ENCODE measurements around the gene C3orf52.

C3orf52 gene

DNA sequence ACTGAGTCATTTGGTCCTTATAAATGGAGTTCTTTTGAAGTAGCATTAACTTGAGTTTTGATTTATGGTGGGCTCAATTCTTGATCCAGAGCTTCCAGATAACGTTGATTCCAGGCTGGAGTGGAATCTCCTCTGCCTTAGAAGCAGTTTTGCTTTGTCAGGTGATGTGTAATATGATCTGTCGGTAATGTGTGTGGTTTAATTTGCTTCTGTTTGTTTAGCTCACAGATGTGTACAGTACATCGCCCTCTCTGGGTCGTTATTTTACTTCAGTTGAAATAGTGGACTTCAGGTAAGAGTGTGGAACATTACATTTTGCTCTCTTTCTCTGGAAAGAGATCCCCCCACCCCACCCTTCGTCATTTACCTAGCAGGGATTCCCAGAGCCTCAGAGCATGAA, 23.1 kb downstream of the C3orf52 start:
- Histone ChIP-seq H2BK5ac (ENCODE audit: low read depth, low read length, poor library complexity, severe bottlenecking) (no peak overlapping the region), H2BK15ac (ENCODE audit: low read depth, poor library complexity, severe bottlenecking) (no peak overlapping the region), H3K9me3 (ENCODE audit: control insufficient read depth, low read length) (no peaks in the 10 kb centered on the region), H4K8ac (ENCODE audit: low read length) (no peak overlapping the region), H3K27ac (ENCODE audit: low read length, poor library complexity, severe bottlenecking) (no peak overlapping the region), H3K79me1 (replicated peaks; ENCODE audit: low read length, poor library complexity, severe bottlenecking) (peaks cover 29% of the 10 kb centered on the region), H2AFZ (ENCODE audit: low read depth, low read length) (no peak overlapping the region), H3K4me2 (ENCODE audit: low read length, poor library complexity, severe bottlenecking) (no peak overlapping the region), H3K4ac (ENCODE audit: low read depth in 1 of 2, low read length in 2 of 2) (no peak overlapping the region), H3K23ac (ENCODE audit: low read length in 2 of 2) (no peak overlapping the region), H3K4me1 (ENCODE audit: control insufficient read depth, insufficient read depth, low read depth, low read length) (peaks cover 3% of the 10 kb centered on the region), H3K36me3 (ENCODE audit: control insufficient read depth in 1 of 2, insufficient read depth in 2 of 2, low read depth in 1 of 2, low read length in 2 of 2) (peaks cover 14 to 25% of the 10 kb centered on the region in 2 experiments), H3K14ac (ENCODE audit: low read length in 2 of 2) (no peak overlapping the region), H3K4me3 (ENCODE audit: insufficient read depth in 1 of 2, low read depth in 1 of 2, low read length in 2 of 2) (no peak overlapping the region), H3K27me3 (ENCODE audit: control insufficient read depth in 1 of 2, insufficient read depth in 1 of 2, low read length in 2 of 2) (no peaks in the 10 kb centered on the region), H3K18ac (ENCODE audit: low read depth in 1 of 2, low read length in 2 of 2) (no peak overlapping the region), H2AK5ac (ENCODE audit: low read length, severe bottlenecking) (no peak overlapping the region), H4K91ac (ENCODE audit: low read length) (no peak overlapping the region), H3K9ac (ENCODE audit: low read length) (no peak overlapping the region), H2BK12ac (ENCODE audit: low read length in 2 of 2) (no peak overlapping the region), H2BK120ac (ENCODE audit: low read depth, low read length) (no peak overlapping the region)
- DNase-seq = no peak
- WGBS = 79% methylated on average over 2 of the region's 5 CpGs

- no peak overlapping the region for H3K18ac ChIP-seq (ENCODE audit: low read depth in 1 of 2, low read length in 2 of 2)
- DNase-seq = peak; percentile 60
- H2BK12ac ChIP-seq (ENCODE audit: low read length in 2 of 2) = no peak overlapping the region
- H3K4me3 ChIP-seq (ENCODE audit: insufficient read depth in 1 of 2, low read depth in 1 of 2, low read length in 2 of 2) = no peak overlapping the region
- H3K23ac ChIP-seq (ENCODE audit: low read length in 2 of 2) = no peak overlapping the region
- no peak overlapping the region for H2AK5ac ChIP-seq (ENCODE audit: low read length, severe bottlenecking)
- H3K27me3 ChIP-seq (ENCODE audit: control insufficient read depth in 1 of 2, insufficient read depth in 1 of 2, low read length in 2 of 2) = no peaks in the 10 kb centered on the region
- H3K79me1 ChIP-seq (replicated peaks; ENCODE audit: low read length, poor library complexity, severe bottlenecking) = peaks cover 30% of the 10 kb centered on the region
- no peak overlapping the region for H4K91ac ChIP-seq (ENCODE audit: low read length)
- no peak overlapping the region for H4K8ac ChIP-seq (ENCODE audit: low read length)
- H3K4me2 ChIP-seq (ENCODE audit: low read length, poor library complexity, severe bottlenecking) = no peak overlapping the region
- H3K4me1 ChIP-seq (ENCODE audit: control insufficient read depth, insufficient read depth, low read depth, low read length) = peaks cover 3% of the 10 kb centered on the region
- no peak overlapping the region for H3K14ac ChIP-seq (ENCODE audit: low read length in 2 of 2)
- no peak overlapping the region for H2BK15ac ChIP-seq (ENCODE audit: low read depth, poor library complexity, severe bottlenecking)
- H3K9ac ChIP-seq (ENCODE audit: low read length) = no peak overlapping the region
- no peak overlapping the region for H3K4ac ChIP-seq (ENCODE audit: low read depth in 1 of 2, low read length in 2 of 2)
- no peak overlapping the region for H2BK5ac ChIP-seq (ENCODE audit: low read depth, low read length, poor library complexity, severe bottlenecking)
- H3K36me3 ChIP-seq (ENCODE audit: control insufficient read depth in 1 of 2, insufficient read depth in 2 of 2, low read depth in 1 of 2, low read length in 2 of 2) = peaks cover 12 to 23% of the 10 kb centered on the region in 2 experiments
- WGBS = 39% methylated on average over 3 of the region's 3 CpGs
- H3K9me3 ChIP-seq (ENCODE audit: control insufficient read depth, low read length) = no peaks in the 10 kb centered on the region
- H3K27ac ChIP-seq (ENCODE audit: low read length, poor library complexity, severe bottlenecking) = no peak overlapping the region
- no peak overlapping the region for H2AFZ ChIP-seq (ENCODE audit: low read depth, low read length)
- no peak overlapping the region for H2BK120ac ChIP-seq (ENCODE audit: low read depth, low read length)
These were observed 25.7 kb downstream of the C3orf52 start for GRCh38 chr3:112111785-112112402.

DNA sequence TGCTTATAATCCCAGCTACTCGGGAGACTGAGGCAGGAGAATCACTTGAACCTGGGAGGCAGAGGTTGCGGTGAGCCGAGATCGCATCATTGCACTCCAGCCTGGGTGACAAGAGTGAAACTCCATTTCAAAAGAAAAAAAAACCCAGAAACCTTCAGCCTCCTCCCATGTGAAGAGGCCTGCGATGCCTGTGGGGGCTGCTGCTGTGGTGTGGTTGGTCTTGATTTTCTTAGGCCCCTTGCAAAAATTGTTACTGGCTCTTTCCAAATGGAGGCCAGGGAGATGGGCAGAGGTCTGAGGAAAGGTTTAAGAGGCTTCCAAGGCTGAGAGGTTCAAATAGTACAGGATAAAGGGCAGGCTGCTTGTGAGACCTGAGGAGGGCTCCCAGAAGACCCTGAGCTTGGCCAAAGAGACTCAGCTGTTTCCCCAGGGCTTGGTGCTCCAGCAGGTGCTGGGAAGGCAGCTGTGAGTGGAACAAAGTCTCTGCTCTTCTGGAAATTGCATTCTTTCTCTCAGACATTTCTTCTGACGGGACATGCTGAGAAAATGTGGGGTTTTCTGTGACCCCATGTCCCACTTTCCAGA, 28.5 kb downstream of the C3orf52 start:
- H2BK12ac ChIP-seq (ENCODE audit: low read length in 2 of 2) = no peak overlapping the region

DNA sequence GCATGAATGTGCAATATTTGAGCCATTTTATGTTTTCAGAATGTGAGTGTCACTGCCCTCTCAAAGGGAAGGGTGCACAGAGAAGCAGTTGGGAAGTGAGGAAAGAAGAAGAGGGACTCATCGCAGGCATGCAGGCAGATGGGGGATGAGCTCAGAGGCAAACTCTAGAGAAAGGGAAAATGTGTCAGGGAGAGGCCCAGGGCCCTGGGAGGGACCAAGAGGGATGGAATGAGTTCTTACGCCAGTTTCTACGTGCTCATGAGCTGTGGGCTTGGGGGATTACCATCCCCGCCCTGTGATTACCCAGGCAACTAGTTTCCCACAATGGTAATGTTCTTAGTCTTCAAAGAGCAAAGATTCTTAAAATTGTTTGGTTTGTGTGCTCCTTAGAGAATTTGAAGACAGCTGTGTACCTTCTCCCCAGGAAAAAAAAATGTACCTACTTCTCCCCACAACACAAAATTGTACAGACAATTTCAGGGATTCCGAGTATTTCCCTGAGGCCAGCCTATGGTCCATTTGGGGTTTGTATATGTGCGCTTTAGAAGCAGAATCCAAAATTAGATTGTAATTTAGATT, 29.1 kb downstream of the C3orf52 start:
- no peak overlapping the region for H4K8ac ChIP-seq (ENCODE audit: low read length)
- no peak overlapping the region for H2BK120ac ChIP-seq (ENCODE audit: low read depth, low read length)
- H3K4me3 ChIP-seq (ENCODE audit: insufficient read depth in 1 of 2, low read depth in 1 of 2, low read length in 2 of 2) = no peak overlapping the region
- H3K27ac ChIP-seq (ENCODE audit: low read length, poor library complexity, severe bottlenecking) = no peak overlapping the region
- WGBS = 97% methylated on average over 5 of the region's 6 CpGs
- no peak overlapping the region for H4K91ac ChIP-seq (ENCODE audit: low read length)
- H2BK15ac ChIP-seq (ENCODE audit: low read depth, poor library complexity, severe bottlenecking) = no peak overlapping the region
- H3K14ac ChIP-seq (ENCODE audit: low read length in 2 of 2) = no peak overlapping the region
- H3K4me2 ChIP-seq (ENCODE audit: low read length, poor library complexity, severe bottlenecking) = no peak overlapping the region
- H2BK12ac ChIP-seq (ENCODE audit: low read length in 2 of 2) = no peak overlapping the region
- H2AFZ ChIP-seq (ENCODE audit: low read depth, low read length) = no peak overlapping the region
- H3K79me1 ChIP-seq (replicated peaks; ENCODE audit: low read length, poor library complexity, severe bottlenecking) = peaks cover 29% of the 10 kb centered on the region
- no peak overlapping the region for H3K9ac ChIP-seq (ENCODE audit: low read length)
- DNase-seq = no peak
- H2AK5ac ChIP-seq (ENCODE audit: low read length, severe bottlenecking) = no peak overlapping the region
- H3K27me3 ChIP-seq (ENCODE audit: control insufficient read depth in 1 of 2, insufficient read depth in 1 of 2, low read length in 2 of 2) = no peaks in the 10 kb centered on the region
- no peaks in the 10 kb centered on the region for H3K4me1 ChIP-seq (ENCODE audit: control insufficient read depth, insufficient read depth, low read depth, low read length)
- H3K36me3 ChIP-seq (ENCODE audit: control insufficient read depth in 1 of 2, insufficient read depth in 2 of 2, low read depth in 1 of 2, low read length in 2 of 2) = peaks cover 19 to 31% of the 10 kb centered on the region in 2 experiments
- H3K9me3 ChIP-seq (ENCODE audit: control insufficient read depth, low read length) = no peaks in the 10 kb centered on the region
- peak overlapping the region in 1 of 2 experiments; percentile 17 for H3K23ac ChIP-seq (ENCODE audit: low read length in 2 of 2)
- H3K18ac ChIP-seq (ENCODE audit: low read depth in 1 of 2, low read length in 2 of 2) = no peak overlapping the region
- H3K4ac ChIP-seq (ENCODE audit: low read depth in 1 of 2, low read length in 2 of 2) = no peak overlapping the region
- H2BK5ac ChIP-seq (ENCODE audit: low read depth, low read length, poor library complexity, severe bottlenecking) = no peak overlapping the region

More for the DNA sequence above, 28.5 kb downstream of the C3orf52 start:
- H3K27me3 ChIP-seq (ENCODE audit: control insufficient read depth in 1 of 2, insufficient read depth in 1 of 2, low read length in 2 of 2) = no peaks in the 10 kb centered on the region
- H3K4me3 ChIP-seq (ENCODE audit: insufficient read depth in 1 of 2, low read depth in 1 of 2, low read length in 2 of 2) = no peak overlapping the region
- no peak overlapping the region for H4K8ac ChIP-seq (ENCODE audit: low read length)
- H3K4me2 ChIP-seq (ENCODE audit: low read length, poor library complexity, severe bottlenecking) = no peak overlapping the region
- no peak overlapping the region for H2BK5ac ChIP-seq (ENCODE audit: low read depth, low read length, poor library complexity, severe bottlenecking)
- no peaks in the 10 kb centered on the region for H3K9me3 ChIP-seq (ENCODE audit: control insufficient read depth, low read length)
- H3K4me1 ChIP-seq (ENCODE audit: control insufficient read depth, insufficient read depth, low read depth, low read length) = no peaks in the 10 kb centered on the region
- peaks cover 19 to 26% of the 10 kb centered on the region in 2 experiments for H3K36me3 ChIP-seq (ENCODE audit: control insufficient read depth in 1 of 2, insufficient read depth in 2 of 2, low read depth in 1 of 2, low read length in 2 of 2)
- no peak overlapping the region for H3K9ac ChIP-seq (ENCODE audit: low read length)
- peaks cover 25% of the 10 kb centered on the region for H3K79me1 ChIP-seq (replicated peaks; ENCODE audit: low read length, poor library complexity, severe bottlenecking)
- no peak overlapping the region for H4K91ac ChIP-seq (ENCODE audit: low read length)
- no peak overlapping the region for H3K23ac ChIP-seq (ENCODE audit: low read length in 2 of 2)
- H2AFZ ChIP-seq (ENCODE audit: low read depth, low read length) = no peak overlapping the region
- no peak for DNase-seq
- H3K4ac ChIP-seq (ENCODE audit: low read depth in 1 of 2, low read length in 2 of 2) = no peak overlapping the region
- H3K27ac ChIP-seq (ENCODE audit: low read length, poor library complexity, severe bottlenecking) = no peak overlapping the region
- H2BK120ac ChIP-seq (ENCODE audit: low read depth, low read length) = no peak overlapping the region
- no peak overlapping the region for H2BK15ac ChIP-seq (ENCODE audit: low read depth, poor library complexity, severe bottlenecking)
- no peak overlapping the region for H2AK5ac ChIP-seq (ENCODE audit: low read length, severe bottlenecking)
- no peak overlapping the region for H3K18ac ChIP-seq (ENCODE audit: low read depth in 1 of 2, low read length in 2 of 2)
- no peak overlapping the region for H3K14ac ChIP-seq (ENCODE audit: low read length in 2 of 2)
- WGBS = 92% methylated on average over 2 of the region's 6 CpGs
